ENCODE results near the gene INTS3.

The INTS3 gene

DNA sequence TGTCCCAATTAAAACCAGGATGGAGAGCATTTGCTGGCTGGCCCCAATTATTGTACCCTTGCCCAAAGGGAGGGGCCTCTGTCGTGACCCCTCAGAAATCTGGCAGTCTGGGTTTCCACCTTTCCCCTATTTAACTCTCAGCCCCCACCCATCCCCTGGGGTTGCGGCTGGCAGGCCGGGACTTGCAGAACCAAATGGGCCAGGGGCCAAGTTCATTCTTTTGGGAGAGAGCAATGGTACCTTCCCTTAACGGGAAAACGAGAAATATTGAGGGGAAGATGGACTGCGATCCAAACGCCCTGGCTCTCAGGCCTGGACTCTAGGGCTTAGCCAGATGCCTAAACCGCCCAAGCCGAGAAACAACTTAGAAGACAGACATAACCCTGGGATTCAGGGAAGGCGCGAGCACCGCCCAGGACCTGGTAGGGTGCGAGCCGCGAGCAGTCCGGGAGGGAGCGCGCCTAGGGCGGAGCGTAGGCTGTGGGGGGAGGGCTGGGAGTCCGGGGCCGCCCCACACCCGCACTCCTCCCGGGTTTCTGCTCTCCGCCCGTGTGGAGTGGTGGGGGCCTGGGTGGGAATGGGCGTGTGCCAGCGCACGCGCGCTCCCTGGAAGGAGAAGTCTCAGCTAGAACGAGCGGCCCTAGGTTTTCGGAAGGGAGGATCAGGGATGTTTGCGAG lies 47.1 kb downstream of the INTS3 start, which contains the start of gene SLC27A3:
SLC27A3 (plus strand) TSS at position 628 of the 678 bp plus-strand sequence. CDS start 91 bp downstream, outside the sequence.
- no peak for DNase-seq (ENCODE audit: extremely low read depth, low read depth)
- H3K4me3 ChIP-seq (replicated peaks; ENCODE audit: low read depth, low read length): peak within 1 kb of the TSS; percentile 56
- TF ChIP-seq, protein P1, sequence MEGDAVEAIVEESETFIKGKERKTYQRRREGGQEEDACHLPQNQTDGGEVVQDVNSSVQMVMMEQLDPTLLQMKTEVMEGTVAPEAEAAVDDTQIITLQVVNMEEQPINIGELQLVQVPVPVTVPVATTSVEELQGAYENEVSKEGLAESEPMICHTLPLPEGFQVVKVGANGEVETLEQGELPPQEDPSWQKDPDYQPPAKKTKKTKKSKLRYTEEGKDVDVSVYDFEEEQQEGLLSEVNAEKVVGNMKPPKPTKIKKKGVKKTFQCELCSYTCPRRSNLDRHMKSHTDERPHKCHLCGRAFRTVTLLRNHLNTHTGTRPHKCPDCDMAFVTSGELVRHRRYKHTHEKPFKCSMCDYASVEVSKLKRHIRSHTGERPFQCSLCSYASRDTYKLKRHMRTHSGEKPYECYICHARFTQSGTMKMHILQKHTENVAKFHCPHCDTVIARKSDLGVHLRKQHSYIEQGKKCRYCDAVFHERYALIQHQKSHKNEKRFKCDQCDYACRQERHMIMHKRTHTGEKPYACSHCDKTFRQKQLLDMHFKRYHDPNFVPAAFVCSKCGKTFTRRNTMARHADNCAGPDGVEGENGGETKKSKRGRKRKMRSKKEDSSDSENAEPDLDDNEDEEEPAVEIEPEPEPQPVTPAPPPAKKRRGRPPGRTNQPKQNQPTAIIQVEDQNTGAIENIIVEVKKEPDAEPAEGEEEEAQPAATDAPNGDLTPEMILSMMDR (IDR thresholded peaks at IDR 0.05; ENCODE audit: low read depth, low read length, missing control alignments): no peak

DNA sequence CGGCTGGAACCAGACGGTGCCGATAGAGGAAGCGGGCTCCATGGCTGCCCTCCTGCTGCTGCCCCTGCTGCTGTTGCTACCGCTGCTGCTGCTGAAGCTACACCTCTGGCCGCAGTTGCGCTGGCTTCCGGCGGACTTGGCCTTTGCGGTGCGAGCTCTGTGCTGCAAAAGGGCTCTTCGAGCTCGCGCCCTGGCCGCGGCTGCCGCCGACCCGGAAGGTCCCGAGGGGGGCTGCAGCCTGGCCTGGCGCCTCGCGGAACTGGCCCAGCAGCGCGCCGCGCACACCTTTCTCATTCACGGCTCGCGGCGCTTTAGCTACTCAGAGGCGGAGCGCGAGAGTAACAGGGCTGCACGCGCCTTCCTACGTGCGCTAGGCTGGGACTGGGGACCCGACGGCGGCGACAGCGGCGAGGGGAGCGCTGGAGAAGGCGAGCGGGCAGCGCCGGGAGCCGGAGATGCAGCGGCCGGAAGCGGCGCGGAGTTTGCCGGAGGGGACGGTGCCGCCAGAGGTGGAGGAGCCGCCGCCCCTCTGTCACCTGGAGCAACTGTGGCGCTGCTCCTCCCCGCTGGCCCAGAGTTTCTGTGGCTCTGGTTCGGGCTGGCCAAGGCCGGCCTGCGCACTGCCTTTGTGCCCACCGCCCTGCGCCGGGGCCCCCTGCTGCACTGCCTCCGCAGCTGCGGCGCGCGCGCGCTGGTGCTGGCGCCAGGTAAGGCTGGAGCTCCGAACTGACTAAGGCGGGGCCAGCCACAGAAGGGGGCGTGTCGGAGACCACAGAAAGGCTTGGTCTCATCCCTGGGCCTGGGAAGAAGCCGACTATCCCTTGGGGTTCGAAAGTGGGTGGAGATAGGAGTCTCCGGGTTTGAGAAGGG lies 47.8 kb downstream of the INTS3 start:
- DNase-seq (ENCODE audit: extremely low read depth, low read depth): no peak
- TF ChIP-seq, protein P1 (IDR thresholded peaks at IDR 0.05; ENCODE audit: low read depth, low read length, missing control alignments): no peak
- H3K4me3 ChIP-seq (replicated peaks; ENCODE audit: low read depth, low read length): peak overlapping the region; percentile 56

DNA sequence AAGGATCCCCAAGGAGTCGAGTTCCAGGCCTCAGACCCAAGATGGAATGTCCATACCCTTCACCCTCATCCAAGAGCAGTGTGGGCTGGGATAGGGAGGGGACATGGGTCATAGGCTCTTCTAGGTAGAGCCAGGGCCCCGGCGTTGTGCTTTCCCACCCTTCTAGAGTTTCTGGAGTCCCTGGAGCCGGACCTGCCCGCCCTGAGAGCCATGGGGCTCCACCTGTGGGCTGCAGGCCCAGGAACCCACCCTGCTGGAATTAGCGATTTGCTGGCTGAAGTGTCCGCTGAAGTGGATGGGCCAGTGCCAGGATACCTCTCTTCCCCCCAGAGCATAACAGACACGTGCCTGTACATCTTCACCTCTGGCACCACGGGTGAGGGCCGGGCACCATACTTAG lies 48.5 kb downstream of the INTS3 start:
- peak overlapping the region; percentile 56 for H3K4me3 ChIP-seq (replicated peaks; ENCODE audit: low read depth, low read length)
- TF ChIP-seq, protein P1 (IDR thresholded peaks at IDR 0.05; ENCODE audit: low read depth, low read length, missing control alignments): no peak
- no peak for DNase-seq (ENCODE audit: extremely low read depth, low read depth)

DNA sequence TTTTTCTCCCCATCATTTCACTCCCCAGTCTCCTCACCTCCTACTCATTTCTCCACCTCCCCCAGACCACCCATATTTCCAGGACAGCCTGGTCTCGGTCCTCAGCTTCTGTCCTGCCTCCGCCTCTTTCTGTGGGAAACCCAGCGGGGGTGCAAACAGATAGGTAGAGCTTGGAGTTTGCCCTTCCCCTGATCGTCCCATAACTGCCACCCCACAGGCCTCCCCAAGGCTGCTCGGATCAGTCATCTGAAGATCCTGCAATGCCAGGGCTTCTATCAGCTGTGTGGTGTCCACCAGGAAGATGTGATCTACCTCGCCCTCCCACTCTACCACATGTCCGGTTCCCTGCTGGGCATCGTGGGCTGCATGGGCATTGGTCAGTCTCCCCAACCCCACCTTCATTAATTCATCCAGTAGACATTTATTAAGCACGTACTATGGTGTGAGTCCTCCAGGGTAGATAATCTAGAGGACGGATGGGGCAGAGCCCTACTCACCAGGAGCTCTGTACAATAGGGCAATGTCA lies 49.1 kb downstream of the INTS3 start:
- H3K4me3 ChIP-seq (replicated peaks; ENCODE audit: low read depth, low read length): no peak overlapping the region
- no peak for DNase-seq (ENCODE audit: extremely low read depth, low read depth)
- TF ChIP-seq, protein P1 (IDR thresholded peaks at IDR 0.05; ENCODE audit: low read depth, low read length, missing control alignments): no peak

DNA sequence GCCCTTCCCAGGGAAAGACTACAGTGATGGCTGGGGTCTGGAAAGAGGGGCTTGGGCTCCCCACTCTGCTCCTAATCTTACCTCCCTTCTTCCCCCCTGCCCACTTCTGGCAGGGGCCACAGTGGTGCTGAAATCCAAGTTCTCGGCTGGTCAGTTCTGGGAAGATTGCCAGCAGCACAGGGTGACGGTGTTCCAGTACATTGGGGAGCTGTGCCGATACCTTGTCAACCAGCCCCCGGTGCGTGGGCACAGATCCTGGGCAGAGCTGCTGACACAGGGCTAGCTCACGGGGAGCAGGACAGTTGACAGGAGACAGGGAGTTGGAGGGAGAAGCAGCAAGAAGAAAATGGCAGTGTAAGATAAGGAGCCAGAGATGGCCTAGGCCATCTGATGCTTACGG lies 49.8 kb downstream of the INTS3 start:
- DNase-seq (ENCODE audit: extremely low read depth, low read depth): no peak
- H3K4me3 ChIP-seq (replicated peaks; ENCODE audit: low read depth, low read length): no peak overlapping the region
- TF ChIP-seq, protein P1 (IDR thresholded peaks at IDR 0.05; ENCODE audit: low read depth, low read length, missing control alignments): no peak

DNA sequence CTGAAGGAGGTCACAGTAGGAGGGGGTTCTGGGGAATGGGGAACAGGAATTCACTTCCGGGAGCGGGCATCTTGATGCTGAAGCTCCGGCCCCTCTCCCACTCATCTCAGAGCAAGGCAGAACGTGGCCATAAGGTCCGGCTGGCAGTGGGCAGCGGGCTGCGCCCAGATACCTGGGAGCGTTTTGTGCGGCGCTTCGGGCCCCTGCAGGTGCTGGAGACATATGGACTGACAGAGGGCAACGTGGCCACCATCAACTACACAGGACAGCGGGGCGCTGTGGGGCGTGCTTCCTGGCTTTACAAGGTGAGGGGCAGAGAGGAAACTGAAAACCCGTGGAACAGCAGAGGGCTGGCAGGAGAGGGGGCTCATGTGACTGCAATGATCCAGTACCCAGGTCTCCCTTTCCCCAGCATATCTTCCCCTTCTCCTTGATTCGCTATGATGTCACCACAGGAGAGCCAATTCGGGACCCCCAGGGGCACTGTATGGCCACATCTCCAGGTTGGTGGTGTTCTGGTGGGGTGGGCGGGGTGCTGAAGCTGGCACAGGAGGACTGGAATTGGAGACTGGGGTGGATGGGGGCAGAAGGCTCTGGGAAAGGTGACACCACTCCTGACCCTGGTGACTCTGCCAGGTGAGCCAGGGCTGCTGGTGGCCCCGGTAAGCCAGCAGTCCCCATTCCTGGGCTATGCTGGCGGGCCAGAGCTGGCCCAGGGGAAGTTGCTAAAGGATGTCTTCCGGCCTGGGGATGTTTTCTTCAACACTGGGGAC lies 50.4 kb downstream of the INTS3 start:
- H3K4me3 ChIP-seq (replicated peaks; ENCODE audit: low read depth, low read length): no peak overlapping the region
- TF ChIP-seq, protein P1 (IDR thresholded peaks at IDR 0.05; ENCODE audit: low read depth, low read length, missing control alignments): no peak
- DNase-seq (ENCODE audit: extremely low read depth, low read depth): no peak

Data from HFF-Myc (cell line).